ENCODE data around the gene ARHGAP31. TPM values are rescaled to one million over a fixed set of nuclear protein-coding genes. Genes with fewer than 3 reads are reported as not detected.

Gene ARHGAP31
- total and polyA plus RNA-seq, 2 of the 8 experiments (the other 6 are each of a cell fraction or from before 2014, with no cell fraction given) = 1.1 to 7.6 TPM

GRCh38 chr3:119319311-119319710 lies 25.1 kb downstream of the ARHGAP31 start:
- H3K36me3 ChIP-seq (ENCODE audit: control insufficient read depth in 2 of 4, insufficient read depth in 4 of 4, low read length in 3 of 4) = no peaks in the 10 kb centered on the region
- H3K79me2 ChIP-seq (ENCODE audit: control insufficient read depth in 1 of 2, insufficient read depth in 2 of 2, low read length in 2 of 2) = no peaks in the 10 kb centered on the region
- H2BK5ac ChIP-seq (ENCODE audit: low read depth, low read length) = no peak overlapping the region
- H2AFZ ChIP-seq (ENCODE audit: low read length) = no peak overlapping the region
- H4K8ac ChIP-seq (ENCODE audit: extremely low read depth, insufficient read depth, low read length) = no peak overlapping the region
- FAIRE-seq (no peak), DNase-seq (ENCODE audit: low read depth in 1 of 2, low spot score in 2 of 2) (no peak)
- H2BK12ac ChIP-seq (ENCODE audit: low read depth, low read length) = no peak overlapping the region; the same call in 1 of the 2 replicates
- no peak overlapping the region for H3K27ac ChIP-seq (ENCODE audit: low read depth, low read length)
- peaks cover 1 to 9% (median 6%) of the 10 kb centered on the region in 4 experiments; a peak in 5 of 7 replicates for H3K4me1 ChIP-seq (replicated peaks in 1 of 4; ENCODE audit: control insufficient read depth in 3 of 4, insufficient read depth in 4 of 4, low read length in 3 of 4)
- ChIA-PET CTCF (ENCODE audit: partially characterized antibody) (no interaction called here), POLR2A (ENCODE audit: partially characterized antibody) (no interaction called here)
- H3K27me3 ChIP-seq (replicated peaks in 1 of 4; ENCODE audit: control insufficient read depth in 3 of 4, extremely low read depth in 1 of 4, insufficient read depth in 3 of 4, low read length in 3 of 4) = no peaks in the 10 kb centered on the region
- H2BK15ac ChIP-seq (ENCODE audit: low read length) = no peak overlapping the region
- TF ChIP-seq SP1 (IDR thresholded peaks at IDR 0.05; ENCODE audit: low read depth, low read length) (no peak), POU5F1 (IDR thresholded peaks at IDR 0.05; ENCODE audit: low read depth, low read length) (no peak), SIN3A (conservative IDR thresholded peaks at IDR 0.05 in 1 of 2, IDR thresholded peaks at IDR 0.05 in 1 of 2; ENCODE audit: low read depth in 1 of 2, low read length in 2 of 2) (no peak), RAD21 (IDR thresholded peaks at IDR 0.05 in 1 of 2, conservative IDR thresholded peaks at IDR 0.05 in 1 of 2; ENCODE audit: low read depth in 2 of 2, low read length in 2 of 2) (no peak)
- H3K4me3 ChIP-seq (ENCODE audit: extremely low read depth in 1 of 4, insufficient read depth in 2 of 4, low read depth in 3 of 4, low read length in 4 of 4) = no peak overlapping the region
- H3K4me2 ChIP-seq (ENCODE audit: insufficient read depth in 1 of 2, low read depth in 2 of 2, low read length in 2 of 2) = no peak overlapping the region
- no peak overlapping the region for H2BK20ac ChIP-seq (ENCODE audit: low read length)
- no peak overlapping the region for H3K56ac ChIP-seq (replicated peaks; ENCODE audit: insufficient read length, low read depth, low read length)
- H3K9me3 ChIP-seq (ENCODE audit: insufficient read depth in 2 of 2, low read depth in 1 of 2, low read length in 1 of 2) = no peaks in the 10 kb centered on the region
- no peak overlapping the region for H3K14ac ChIP-seq (ENCODE audit: insufficient read length)
- H3K23me2 ChIP-seq (ENCODE audit: low read depth, low read length) = peaks cover 8% of the 10 kb centered on the region; the same call in 1 of the 2 replicates
- WGBS, 2 experiments (ENCODE audit: extremely low coverage in 1 of 2, insufficient coverage in 1 of 2, insufficient read length in 1 of 2, insufficient replicate concordance in 2 of 2, low coverage in 1 of 2, low lambda C conversion rate in 2 of 2, missing lambda C conversion rate in 1 of 2) = 92% methylated on average over 4 of the region's 4 CpGs; no CpG with 5 or more reads in 1 of the 2 experiments
- no peak overlapping the region for H4K91ac ChIP-seq (replicated peaks; ENCODE audit: insufficient read length, low read length)
- no peak overlapping the region for H3K23ac ChIP-seq (ENCODE audit: insufficient read length)
- H2AK5ac ChIP-seq (ENCODE audit: low read depth, low read length) = no peak overlapping the region
- no peak overlapping the region for H4K5ac ChIP-seq (ENCODE audit: insufficient read length, low read depth, low read length)
- H3K18ac ChIP-seq (ENCODE audit: extremely low read depth, low read length) = no peak overlapping the region
- no peak overlapping the region for H2BK120ac ChIP-seq (replicated peaks; ENCODE audit: low read depth, low read length)
- H4K20me1 ChIP-seq (replicated peaks in 1 of 2; ENCODE audit: control insufficient read depth in 1 of 2, insufficient read depth in 2 of 2, low read length in 2 of 2) = no peaks in the 10 kb centered on the region
- H3K79me1 ChIP-seq (ENCODE audit: low read depth, low read length) = no peaks in the 10 kb centered on the region
- no peak overlapping the region for H3K9ac ChIP-seq (replicated peaks in 1 of 4; ENCODE audit: extremely low read depth in 1 of 4, low read depth in 3 of 4, low read length in 3 of 4)
- no peak overlapping the region for H3K4ac ChIP-seq (replicated peaks; ENCODE audit: insufficient read length, low read depth, low read length)

Measured in H1 (cell line).